ENCODE measurements around the gene ZFHX3. TPM values are rescaled to one million over a fixed set of nuclear protein-coding genes. Genes with fewer than 3 reads are reported as not detected.
"Not testable (repeated sequence)": the region's sequence is repeated elsewhere in the genome, so short reads cannot be mapped to it uniquely, and the experiment has no call there.

The ZFHX3 gene
- total RNA-seq, 1 donor: 4.0 TPM

- no peak for DNase-seq (ENCODE audit: low read depth in 2 of 3, low spot score in 2 of 3)
Measured at GRCh38 chr16:73000907-73001521, 46.9 kb downstream of the ZFHX3 start.

- no peak for DNase-seq (ENCODE audit: low read depth in 2 of 3, low spot score in 2 of 3)
Measured at GRCh38 chr16:73000020-73000906, 47.7 kb downstream of the ZFHX3 start.

DNA sequence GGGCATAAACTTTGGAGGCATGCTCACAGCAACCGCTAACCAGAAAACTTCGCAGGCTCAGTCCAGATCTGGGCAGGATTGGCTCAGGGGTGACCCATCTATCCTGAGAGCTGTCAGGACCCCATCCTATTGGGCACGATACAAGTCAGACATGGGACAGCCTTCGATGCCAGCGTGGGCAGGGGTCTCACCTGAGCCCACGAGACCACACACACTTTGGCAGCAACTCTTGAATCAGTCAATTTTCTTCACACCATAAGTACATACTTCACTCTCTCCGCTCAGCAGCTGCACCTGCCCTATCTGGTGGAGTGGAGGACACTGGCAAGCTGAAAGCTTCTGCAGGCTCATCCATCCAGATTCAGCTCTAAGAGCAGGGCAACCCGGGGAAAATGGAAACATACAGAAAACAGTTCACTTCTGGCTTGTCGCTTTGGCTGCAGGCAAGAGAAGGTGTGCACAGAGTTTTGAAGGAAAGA lies 48.3 kb downstream of the ZFHX3 start:
- DNase-seq (ENCODE audit: low read depth in 2 of 3, low spot score in 2 of 3): no peak

GRCh38 chr16:72997141-72997542 lies 50.8 kb downstream of the ZFHX3 start:
- DNase-seq (ENCODE audit: low read depth in 2 of 3, low spot score in 2 of 3): no peak

- DNase-seq (ENCODE audit: low read depth in 2 of 3, low spot score in 2 of 3): no peak
Measured at GRCh38 chr16:72996291-72997062, 51.5 kb downstream of the ZFHX3 start.

GRCh38 chr16:72995882-72996270 lies 52.1 kb downstream of the ZFHX3 start:
- not testable (repeated sequence) for DNase-seq (ENCODE audit: low read depth in 2 of 3, low spot score in 2 of 3)

DNA sequence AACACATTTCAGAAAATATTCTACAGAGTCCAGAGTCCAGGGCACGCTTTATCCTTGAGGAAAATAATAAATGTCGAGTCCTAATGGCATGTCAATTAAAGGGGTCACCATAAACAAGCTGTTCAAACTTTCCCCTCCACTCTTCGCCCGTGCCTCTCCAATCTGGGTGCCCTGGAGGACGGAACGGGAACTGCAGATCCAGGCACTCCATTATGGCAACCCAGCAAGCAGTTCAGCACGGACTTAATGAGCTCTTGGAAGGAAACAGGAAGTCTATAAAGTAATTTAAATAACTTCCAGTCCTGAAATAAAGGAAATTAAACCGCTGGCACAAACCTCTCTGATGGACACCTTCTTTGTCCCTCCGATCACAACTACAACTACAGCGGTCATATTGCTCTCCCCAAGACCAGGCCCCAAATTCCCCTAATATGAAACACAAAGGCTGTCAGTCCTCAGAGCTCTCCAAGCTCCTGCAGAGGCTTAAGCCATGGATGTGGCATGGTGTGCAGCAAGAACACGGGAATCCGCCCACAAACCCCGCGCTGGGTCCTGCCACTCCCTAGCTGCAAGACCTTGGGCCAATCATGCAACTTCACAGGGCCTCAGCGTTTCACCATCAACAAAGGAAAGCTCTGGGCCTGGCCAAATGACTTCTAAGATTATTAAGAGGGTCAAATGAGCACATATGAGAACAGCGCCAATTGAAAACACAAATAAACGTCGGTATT lies 52.6 kb downstream of the ZFHX3 start:
- DNase-seq (ENCODE audit: low read depth in 2 of 3, low spot score in 2 of 3): peak in 1 of 3 donors; percentile 46

GRCh38 chr16:72992142-72992601 lies 55.8 kb downstream of the ZFHX3 start:
- no peak for DNase-seq (ENCODE audit: low read depth in 2 of 3, low spot score in 2 of 3)

- no peak for DNase-seq (ENCODE audit: low read depth in 2 of 3, low spot score in 2 of 3)
Measured at GRCh38 chr16:72991644-72992043, 56.3 kb downstream of the ZFHX3 start.

GRCh38 chr16:72991211-72991610 lies 56.7 kb downstream of the ZFHX3 start:
- no peak for DNase-seq (ENCODE audit: low read depth in 2 of 3, low spot score in 2 of 3)

DNA sequence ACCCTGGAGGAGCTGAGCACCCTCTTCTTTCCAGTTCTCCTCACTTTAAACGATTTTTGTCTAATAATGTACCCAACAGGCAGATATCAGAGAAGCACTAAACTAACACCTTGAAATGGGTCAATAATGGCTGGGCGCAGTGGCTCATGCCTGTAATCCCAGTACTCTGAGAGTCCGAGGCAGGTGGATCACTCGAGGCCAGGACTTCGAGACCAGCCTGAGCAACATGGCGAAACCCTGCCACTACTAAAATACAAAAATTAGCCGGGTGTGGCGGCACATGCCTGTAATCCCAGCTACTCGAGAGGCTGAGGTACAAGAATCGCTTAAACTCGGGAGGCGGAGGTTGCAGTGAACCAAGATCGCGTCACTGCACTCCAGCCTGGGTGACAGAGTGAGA lies 57.4 kb downstream of the ZFHX3 start:
- no peak for DNase-seq (ENCODE audit: low read depth in 2 of 3, low spot score in 2 of 3)

GRCh38 chr16:72989579-72990551 lies 58.1 kb downstream of the ZFHX3 start:
- peak in 2 of 3 donors; percentile 29 to 49 for DNase-seq (ENCODE audit: low read depth in 2 of 3, low spot score in 2 of 3)

DNA sequence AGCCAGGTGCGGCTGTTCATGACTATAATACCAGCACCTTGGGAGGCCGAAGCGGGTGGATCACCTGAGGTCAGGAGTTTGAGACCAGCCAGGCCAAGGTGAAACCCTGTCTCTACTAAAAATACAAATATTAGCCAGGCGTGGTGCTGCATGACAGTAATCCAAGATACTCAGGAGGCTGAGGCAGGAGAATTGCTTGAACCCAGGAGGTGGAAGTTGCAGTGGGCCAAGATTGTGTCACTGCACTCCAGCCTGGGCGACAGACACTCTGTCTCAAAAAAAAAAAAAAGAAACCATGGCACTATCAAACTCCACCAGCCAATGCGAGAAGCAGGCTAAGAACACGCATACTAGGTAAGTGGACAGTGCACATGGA lies 58.7 kb downstream of the ZFHX3 start:
- DNase-seq (ENCODE audit: low read depth in 2 of 3, low spot score in 2 of 3): not testable (repeated sequence)

DNA sequence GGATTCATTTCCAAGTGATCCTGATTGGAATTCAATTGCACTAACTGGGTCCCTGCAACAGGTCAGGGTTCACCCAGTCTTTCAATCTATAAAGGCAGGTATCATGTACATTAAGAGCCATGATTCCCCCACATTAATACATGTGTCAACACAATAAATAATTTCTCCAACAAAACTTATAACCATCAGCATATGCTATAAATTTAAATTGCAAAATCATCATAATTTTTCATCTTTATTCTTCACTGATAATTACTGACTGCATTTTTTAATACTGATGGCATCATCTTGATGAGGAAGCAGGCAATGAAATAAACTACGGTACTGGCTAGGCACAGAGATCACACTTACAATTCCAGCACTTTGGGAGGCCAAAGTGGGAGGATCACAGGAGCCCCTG lies 59.4 kb downstream of the ZFHX3 start:
- no peak for DNase-seq (ENCODE audit: low read depth in 2 of 3, low spot score in 2 of 3)

DNA sequence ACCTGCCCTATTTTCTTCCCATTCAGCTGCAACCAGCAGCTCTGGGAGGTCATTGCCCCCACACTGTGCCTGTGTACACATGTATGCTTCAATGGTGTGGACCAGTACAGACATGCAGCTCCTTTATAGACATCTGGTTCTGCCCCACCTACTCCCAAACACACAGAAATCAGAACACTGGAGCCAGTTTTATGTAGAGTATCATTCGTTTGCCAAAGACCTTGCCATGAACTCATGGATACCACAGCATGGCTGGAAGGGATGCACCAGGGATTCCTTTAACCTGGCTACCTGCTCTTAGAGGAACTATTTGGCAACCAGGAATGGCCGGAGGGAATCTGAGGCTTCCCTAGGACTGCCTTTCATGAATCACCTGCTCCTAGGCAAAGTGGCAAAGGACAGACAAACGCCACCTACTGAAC lies 60.4 kb downstream of the ZFHX3 start:
- DNase-seq (ENCODE audit: low read depth in 2 of 3, low spot score in 2 of 3): no peak

DNA sequence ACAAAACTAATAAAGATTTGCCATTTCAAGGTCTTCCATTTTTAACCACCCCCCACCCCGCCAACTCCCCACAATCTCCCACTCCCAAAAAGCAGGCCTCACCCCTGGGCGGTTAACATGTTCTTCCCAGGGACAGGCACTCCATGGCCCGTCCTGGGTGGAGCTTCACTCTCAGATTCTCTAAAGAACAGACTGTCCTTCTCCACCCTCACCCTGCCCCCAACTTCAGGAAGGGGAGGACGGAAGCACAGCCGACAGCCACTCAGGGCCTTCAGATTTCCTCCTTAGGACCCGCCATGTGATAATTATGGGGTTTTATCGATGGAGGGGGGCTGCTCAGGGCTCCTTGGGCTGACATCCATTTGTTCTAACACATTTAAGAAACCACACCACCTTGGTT lies 61.9 kb downstream of the ZFHX3 start:
- DNase-seq (ENCODE audit: low read depth in 2 of 3, low spot score in 2 of 3): no peak

DNA sequence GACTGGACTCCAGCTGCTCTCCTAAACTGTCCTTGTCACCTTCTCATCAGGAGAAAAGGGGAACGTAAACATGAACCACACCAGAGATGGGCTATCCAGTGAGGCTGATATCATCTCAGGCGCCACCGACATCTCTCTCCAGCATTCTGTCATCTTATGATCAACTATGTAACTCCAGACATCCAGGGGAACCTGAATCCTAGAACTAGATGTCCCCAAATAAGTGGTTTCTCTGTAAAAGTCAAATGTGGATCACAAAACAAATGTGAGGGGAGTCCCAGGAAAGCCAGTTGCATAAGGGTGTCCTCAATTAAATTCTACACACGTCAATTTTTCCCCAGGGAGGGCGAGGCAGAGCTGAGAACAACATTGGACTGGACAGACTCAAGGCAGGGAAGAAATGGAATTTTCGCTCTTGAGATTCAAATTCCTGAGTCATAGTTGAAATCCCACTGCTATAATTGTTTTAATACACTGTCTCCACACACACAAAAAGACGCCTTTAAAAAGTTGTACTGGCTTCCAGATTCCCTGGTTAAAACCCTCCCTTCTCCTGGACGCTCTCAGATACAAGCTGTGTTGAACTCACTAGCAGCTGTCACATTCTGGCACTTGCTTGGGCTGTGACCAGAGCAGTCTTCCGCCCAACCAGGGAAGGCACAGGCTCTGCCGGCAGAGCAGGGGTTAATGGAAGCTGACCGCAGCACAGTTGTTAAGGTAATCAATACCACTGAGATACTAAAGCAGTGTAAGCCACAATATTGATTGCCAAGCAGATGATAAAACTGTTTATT lies 62.6 kb downstream of the ZFHX3 start:
- DNase-seq (ENCODE audit: low read depth in 2 of 3, low spot score in 2 of 3): no peak

DNA sequence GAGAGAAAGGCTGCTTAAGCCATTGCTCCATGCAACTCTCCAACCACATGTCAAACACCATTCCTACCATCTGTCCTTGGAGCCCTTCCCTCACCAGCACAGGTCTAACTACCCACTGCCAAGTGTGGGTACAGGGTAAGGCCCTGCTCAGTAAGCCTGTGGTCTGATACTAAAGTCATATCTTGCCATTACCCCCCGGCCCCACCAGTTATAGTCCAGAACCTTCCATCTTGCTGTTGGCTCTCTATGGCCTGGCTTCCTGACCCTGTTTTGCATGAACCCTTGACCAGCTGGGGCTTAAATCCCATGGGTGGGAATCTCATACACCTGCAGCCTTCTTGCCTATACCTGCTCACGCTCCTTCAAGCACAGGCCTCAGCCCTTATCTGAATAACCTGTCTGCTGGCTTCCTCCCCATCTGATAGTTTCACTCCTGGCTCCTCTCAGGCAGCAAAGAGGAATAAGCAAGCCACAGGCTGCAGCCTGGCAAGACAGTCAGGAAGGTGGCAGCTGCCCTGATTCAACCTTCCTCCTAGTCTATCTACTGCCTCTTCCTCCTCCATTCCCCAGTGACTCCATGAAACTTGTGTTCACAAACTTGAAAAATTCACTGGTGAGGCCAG lies 64.1 kb downstream of the ZFHX3 start:
- DNase-seq (ENCODE audit: low read depth in 2 of 3, low spot score in 2 of 3): no peak

Measured in hematopoietic multipotent progenitor cell (in vitro differentiated cells).